Ammon's horn (tissue), 1 donor: Measurements from ENCODE around the gene LRWD1.
"Not testable (repeated sequence)": the region's sequence is repeated elsewhere in the genome, so short reads cannot be mapped to it uniquely, and the experiment has no call there.

ENCODE experiments used
- DNase-seq: peaks from one replicate; pipeline ENCODE4 v3.0.0-alpha.2; 2016; ENCODE audit warnings: low spot score

LRWD1 gene

DNA sequence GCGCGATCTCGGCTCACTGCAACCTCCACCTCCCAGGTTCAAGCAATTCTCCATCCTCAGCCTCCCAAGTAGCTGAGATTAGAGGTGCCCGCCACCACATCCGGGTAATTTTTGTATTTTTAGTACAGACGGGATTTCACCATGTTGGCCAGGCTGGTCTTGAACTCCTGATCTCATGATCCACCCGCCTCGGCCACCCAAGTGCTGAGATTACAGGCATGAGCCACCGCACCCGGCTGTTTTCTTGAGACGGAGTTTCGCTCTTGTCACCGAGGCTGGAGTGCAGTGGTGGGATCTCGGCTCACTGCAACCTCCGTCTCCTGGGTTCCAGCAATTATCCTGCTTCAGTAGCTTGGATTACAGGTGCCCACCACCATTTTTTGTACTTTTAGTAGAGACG lies 33.5 kb downstream of the LRWD1 start:
- DNase-seq = not testable (repeated sequence)

DNA sequence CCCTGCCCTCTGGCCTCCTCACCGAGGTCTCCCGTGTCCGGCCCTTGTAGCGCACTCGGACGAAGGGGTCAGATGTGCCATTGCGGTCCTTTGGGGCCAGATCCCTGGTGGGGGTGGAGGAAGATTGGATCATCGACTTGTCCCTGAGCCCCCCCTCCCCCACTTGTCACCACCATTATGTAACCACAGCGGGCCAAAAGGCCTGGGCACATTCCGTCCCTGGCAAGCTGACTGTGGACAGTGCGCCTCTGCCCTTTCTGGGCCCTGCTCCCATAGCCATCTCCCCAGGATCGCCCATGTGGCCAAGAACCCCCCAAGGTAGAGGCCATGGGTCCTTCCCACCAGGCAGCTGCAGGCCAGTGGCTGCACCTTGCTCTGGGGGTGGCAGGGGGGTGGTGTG lies 38.4 kb downstream of the LRWD1 start:
- DNase-seq = not testable (repeated sequence)

DNA sequence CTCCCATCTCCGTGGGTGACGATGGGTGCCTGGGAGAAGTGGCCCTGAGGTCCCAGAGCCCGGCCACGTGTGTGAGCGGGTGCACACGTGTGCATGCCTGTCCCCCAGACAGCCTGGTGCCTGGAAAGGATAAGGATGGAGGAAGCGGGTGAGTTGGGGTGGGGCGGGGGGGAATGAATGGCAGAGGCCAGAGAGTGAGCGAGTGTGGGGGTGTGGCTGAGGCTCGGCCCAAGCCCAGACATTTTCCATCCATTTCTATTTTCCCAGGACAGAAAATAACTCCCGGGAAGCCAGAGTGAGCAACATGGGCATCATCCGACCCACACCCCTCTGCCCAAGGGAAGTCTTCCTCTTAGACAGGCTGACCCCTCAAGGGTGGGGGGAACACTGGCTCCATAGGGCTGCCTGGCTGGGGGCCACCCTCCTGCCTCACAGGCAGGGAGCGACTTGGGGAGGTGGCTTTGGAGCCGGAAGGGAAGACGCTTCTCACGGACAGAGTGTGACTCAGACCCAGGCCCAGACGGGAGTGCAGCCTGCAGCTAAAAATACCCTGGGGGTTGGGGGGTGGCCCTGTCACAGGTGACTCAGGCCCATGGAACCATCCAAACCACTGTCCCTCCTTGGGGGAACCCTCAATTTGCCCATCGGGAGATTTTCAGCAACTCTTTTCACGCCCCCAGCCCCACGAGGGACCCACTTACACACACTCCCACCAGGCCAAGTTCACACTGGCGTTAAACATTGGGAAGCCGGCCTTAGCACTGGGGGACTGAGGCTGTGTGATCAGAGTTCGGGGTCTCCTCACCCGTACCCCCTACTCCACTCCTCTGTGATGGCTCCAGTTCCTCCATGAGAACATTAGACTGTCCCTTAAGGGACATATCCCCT lies 40.8 kb downstream of the LRWD1 start:
- DNase-seq = not testable (repeated sequence)

DNA sequence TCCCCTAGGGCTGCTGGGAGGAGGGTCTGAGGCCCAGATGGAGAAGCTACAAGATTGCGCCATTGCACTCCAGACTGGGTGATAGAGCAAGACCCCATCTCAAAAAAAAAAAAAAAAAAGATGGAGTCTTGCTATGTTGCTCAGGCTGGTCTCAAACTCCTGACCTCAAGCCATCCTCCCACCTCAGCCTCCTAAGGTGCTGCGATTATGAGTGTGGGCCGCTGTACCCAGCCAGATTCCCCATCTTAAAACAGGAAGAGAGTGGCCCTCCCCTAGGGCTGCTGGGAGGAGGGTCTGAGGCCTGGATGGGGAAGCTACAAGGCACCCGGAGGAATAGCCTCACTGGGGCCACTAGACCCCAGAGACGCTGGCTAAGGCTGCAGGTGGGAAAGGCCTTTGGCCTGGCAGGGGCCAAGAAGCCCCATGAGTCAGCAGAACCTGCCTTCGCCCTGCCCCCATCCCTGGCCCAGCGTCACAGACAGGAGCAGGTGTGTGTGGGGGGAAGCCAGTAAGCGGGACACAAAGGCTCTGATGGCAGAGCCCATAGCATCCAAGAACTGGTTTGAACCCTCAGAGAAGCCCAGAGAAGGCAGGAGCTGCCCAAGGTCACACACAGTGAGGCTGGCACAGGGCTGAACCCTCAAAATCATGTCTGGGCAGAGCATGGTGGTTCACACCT lies 42.8 kb downstream of the LRWD1 start:
- not testable (repeated sequence) for DNase-seq

DNA sequence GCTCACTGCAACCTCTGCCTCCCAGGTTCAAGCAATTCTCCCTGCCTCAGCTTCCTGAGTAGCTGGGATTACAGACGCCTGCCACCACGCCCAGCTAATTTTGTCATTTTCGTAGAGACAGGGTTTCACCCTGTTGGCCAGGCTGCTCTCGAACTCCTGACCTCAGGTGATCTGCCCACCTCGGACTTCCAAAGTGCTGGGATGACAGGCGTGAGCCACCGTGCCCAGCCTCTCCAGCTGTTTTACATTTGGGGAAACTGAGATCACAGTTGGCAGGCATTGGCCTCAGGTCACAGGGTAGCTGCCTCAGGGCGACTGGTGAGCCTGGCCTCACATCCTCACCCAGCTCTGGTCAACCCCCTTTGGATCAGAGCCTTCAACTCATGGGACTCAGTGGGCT lies 45.8 kb downstream of the LRWD1 start:
- not testable (repeated sequence) for DNase-seq

DNA sequence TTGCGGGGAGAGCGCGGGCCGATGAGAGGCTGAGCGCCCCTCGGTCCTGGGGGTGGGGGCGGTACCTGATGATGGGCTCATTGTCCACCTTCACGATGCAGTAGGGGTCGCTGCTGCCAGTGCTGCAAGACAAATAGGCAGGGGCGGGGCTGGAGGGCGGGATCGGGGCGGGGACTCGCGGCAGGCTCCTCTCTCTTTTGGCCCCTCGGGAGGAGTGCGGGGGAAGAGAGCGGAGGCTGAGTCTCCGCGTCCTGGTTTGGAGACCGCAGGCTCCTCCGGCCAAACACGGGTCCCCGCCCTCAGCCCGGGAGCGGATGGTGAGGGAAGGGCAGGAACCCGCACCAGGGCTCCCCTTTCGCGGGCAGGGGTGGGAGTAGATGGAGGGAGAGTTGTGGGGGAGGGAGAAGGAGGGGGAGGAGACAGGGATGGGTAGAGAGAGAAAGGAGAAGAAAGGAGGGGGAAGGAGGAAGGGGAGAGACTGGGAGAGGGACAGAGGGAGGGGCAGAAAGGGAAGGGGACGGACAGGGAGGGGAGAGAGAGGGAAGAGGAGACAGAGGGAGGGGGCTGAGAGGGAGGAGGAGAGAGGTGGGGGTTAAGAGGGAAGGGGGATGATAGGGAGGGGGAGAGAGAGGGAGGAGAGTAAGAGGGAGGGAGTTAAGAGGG lies 47.2 kb downstream of the LRWD1 start:
- DNase-seq = not testable (repeated sequence)

DNA sequence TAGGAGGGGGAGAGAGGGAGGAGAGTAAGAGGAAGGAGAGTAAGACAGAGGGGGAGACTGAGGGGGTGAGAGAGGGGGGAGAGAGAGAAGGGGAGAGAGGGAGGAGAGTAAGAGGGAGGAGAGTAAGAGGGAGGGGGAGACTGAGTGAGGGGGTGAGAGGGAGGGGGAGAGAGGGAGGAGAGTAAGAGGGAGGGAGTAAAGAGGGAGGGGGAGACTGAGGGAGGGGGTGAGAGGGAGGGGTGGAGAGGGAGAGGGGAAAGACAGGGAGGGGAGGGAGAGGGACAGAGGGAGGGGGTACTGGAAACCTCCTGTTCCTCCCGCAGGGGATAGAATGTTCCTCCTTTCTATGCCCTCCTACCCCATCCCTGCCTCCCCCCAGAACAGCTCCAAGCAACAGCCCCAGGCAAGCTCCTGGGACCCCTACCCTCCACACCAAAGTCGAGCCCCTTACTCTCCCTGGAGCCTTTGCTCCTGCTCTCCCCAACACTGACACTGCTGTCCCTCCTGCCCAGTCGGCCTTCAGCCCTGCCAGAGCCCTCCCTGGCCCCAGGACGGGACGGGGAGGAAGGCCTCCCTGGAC lies 47.9 kb downstream of the LRWD1 start:
- DNase-seq = peak; percentile 92

DNA sequence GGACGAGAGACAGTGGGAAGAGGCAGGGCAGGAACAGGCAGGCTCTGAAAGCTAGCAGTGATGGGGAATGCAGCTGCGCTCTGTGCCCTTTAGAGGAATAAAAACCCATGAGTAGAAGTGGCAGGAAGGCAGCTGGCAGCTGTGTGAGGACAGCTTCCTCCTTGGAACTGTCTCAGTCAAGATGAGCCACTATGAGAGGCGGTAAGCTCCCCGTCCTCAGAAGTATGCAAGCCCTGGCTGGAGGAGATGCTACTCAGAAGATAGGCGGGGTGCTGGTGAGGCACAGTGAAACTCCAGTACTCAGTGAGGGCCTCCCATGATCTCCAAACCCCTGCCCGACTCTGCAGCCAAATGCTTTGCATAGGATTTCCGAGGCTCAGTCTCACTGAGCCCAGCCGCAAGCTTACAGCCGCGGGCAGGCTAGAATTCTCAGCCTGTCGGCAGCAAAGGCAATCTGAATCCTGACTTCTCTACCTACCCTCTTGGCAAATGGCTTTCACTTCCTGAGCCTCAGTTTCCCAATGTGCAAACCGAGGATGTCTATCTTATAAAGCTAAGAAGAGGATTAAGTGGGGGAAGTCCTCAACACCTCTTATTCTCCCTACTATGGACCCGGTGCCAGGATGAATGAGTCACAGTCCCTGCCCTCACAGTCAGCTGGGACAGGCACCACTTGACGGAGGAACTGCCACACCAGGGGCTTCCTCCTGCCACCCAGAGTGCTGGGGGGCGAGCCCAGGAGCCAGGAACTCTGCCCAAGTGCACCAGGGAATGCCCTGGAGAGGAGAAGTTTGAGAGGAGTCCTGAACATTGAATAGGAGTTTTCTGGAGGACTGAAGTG lies 50.3 kb downstream of the LRWD1 start:
- not testable (repeated sequence) for DNase-seq

DNA sequence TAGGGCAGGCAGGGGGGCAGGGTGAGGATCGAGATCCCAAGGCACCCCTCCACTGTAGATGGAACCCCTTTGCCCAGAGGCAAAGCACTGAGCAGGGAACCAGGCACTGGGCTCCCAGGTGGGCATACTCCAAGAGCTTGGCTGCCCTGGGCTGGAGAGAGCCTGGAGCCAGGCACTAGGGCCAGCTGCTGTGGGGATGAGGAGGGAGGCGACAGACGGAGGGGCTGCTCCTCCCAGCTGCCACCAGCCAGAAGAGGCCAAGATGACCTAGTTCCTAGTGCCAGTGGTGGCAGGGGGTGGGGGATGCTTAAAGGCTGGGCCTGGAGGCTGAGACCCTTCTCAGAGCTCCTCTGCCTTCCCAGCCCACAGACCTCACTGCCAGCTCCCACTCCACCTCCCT lies 51.1 kb downstream of the LRWD1 start:
- not testable (repeated sequence) for DNase-seq

DNA sequence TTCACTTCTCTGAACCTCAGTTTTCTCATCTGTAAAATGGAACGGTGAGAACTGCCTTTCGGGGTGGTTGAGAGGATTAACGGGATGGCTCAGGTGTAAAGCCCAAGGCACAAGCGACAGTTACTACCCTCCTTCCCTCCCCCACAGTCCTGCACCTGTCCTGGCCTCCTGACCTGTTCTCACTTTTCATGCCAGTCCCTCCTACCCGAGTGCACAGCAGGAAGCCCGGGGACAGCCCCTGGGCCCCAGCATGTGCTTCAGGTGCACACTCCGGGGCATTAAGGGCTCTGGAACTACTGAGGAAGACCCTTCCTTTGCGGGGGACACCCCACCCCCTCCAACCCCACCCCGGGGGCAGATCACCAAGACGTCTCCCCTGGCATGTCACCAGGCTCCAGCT lies 52.2 kb downstream of the LRWD1 start:
- not testable (repeated sequence) for DNase-seq

DNA sequence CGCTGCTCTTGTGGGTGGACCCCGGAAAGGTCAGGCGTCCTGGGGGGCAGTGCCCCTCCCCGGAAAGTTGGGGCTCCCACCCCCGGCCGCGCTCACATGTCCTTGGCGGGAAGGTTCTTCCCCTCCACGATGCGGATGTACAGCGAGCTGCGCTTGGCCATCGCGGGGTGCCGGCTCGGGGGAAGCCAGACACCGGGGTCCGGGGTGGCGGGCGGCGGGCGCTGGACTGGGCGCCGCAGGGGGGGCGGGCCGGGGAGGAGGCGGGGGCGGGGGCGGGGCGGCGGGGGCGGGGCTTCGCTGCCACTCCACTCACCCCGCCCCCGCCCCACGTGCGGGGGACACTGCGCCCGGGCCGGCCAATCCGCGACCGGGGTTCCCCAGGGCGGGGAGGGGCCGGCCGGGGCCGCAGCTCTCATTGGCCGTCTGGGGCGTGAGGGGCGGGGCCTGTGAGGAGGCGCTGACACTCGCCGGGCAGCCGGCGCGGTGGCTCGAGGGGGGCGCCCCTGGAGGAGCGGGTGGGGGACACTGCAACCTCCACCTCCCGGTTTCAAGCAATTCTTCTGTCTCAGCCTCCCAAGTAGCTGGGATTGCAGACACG lies 52.9 kb downstream of the LRWD1 start, which contains the start of gene RASA4B:
Gene RASA4B (minus strand): TSS at position 228 of the 598 bp plus-strand sequence. CDS start 67 bp downstream, at position 161.
- not testable (repeated sequence) for DNase-seq

DNA sequence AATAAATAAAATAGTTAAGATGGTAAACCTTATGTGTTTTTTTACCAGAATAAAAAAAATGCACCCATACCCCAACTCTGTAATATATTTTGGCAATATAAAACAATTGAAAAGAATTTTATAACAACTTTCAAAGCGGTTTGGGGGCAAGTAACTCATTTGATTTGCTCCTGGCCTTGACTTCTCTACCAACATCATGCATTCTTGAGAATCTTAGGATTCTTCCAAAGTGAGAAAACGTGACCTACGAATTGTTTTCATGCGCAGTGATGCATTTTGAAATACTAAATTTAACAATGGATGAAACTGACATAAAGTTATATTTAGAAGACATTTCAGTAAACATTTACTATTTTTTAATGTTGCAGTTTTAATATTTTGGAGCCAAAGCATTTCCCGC lies 56.0 kb downstream of the LRWD1 start:
- DNase-seq = not testable (repeated sequence)
